ENCODE measurements around the gene DISP3. TPM values are rescaled to one million over a fixed set of nuclear protein-coding genes. Genes with fewer than 3 reads are reported as not detected.

DISP3 gene
- total RNA-seq, 1 donor = under 0.01 TPM

DNA sequence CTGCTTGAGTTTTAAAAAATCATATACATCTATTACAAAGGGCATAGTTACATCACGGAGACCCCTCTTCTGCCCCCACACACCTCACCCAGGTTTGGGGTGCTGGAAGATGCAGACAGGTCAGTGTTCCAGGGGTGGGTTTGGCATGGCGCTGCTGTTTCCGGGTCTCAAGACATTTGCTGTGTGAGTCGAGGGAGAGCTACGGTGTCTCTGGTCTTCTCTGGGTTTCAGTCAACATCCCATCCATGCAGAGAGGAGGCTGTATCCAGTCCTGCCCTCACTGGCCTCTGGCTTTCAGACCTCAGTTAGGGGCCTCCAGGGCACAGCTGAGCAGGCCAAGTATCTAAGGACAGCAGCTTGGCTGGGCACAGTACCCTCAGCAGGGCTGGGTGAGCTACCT is 28.6 kb upstream of the DISP3 start:
- no peak overlapping the region for H3K27ac ChIP-seq (ENCODE audit: low read depth, low read length)
- H4K20me1 ChIP-seq (ENCODE audit: insufficient read depth, low read length) = no peaks in the 10 kb centered on the region
- peak; percentile 76 for DNase-seq (ENCODE audit: insufficient read length, low spot score, missing footprints)
- no peaks in the 10 kb centered on the region for H3K9me3 ChIP-seq (ENCODE audit: low read depth, low read length)
- no peaks in the 10 kb centered on the region for H3K4me1 ChIP-seq (ENCODE audit: insufficient read depth, low read length)
- no peak overlapping the region for H3K4me2 ChIP-seq (ENCODE audit: insufficient read depth, low read length)
- TF ChIP-seq CTCF (IDR thresholded peaks at IDR 0.05; ENCODE audit: extremely low read depth, low read depth, low read length) = no peak
- no peak overlapping the region for H3K4me3 ChIP-seq (ENCODE audit: insufficient read depth, low read length)
- H3K79me2 ChIP-seq (ENCODE audit: insufficient read depth, low read length) = no peaks in the 10 kb centered on the region
- H2AFZ ChIP-seq (ENCODE audit: low read length) = no peak overlapping the region
- H3K27me3 ChIP-seq (ENCODE audit: insufficient read depth, low read length) = peaks cover 26% of the 10 kb centered on the region
- no peaks in the 10 kb centered on the region for H3K36me3 ChIP-seq (ENCODE audit: insufficient read depth, low read length)

DNA sequence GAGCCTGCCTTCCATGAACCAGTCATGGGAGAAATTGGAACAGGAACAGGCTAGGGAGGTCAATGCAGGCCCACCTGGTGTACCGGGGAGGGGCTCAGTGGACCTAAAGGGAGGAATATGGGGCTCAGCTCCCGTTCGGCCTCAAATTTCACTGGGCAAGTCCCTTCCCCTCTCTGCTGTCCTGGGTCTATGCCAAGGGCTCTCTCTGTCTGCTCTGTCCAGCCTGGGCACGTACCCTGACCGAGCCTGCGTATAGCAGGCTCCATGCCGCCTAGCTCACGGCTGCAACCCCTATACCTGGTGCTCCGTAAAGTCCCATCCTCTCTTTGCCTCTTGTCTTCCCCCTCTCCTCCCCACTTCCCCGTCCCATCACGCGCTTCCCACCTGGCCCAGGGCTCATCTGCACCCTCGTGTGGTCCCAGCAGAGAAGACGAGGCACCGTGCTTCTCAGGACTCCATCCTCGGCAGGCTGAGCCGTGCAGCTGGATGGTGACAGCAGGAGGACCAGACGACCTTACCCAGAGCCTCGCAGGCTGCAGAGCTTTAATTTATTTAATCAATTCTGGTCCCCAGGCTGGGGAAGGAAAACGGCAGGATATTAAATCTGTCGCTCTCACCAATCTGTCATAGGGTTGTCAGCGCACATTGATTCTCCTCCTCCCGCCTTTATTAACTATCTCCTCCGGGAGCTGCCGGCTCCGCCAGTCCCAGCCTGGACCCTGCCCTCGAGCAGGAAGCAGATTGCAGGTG is 25.0 kb upstream of the DISP3 start:
- Histone ChIP-seq H3K27ac (ENCODE audit: low read depth, low read length) (no peak overlapping the region), H4K20me1 (ENCODE audit: insufficient read depth, low read length) (no peaks in the 10 kb centered on the region), H3K4me3 (ENCODE audit: insufficient read depth, low read length) (no peak overlapping the region), H3K79me2 (ENCODE audit: insufficient read depth, low read length) (no peaks in the 10 kb centered on the region), H3K27me3 (ENCODE audit: insufficient read depth, low read length) (peaks cover 20% of the 10 kb centered on the region), H3K4me1 (ENCODE audit: insufficient read depth, low read length) (no peaks in the 10 kb centered on the region), H3K36me3 (ENCODE audit: insufficient read depth, low read length) (no peaks in the 10 kb centered on the region), H3K9me3 (ENCODE audit: low read depth, low read length) (no peaks in the 10 kb centered on the region), H3K4me2 (ENCODE audit: insufficient read depth, low read length) (no peak overlapping the region), H2AFZ (ENCODE audit: low read length) (no peak overlapping the region)
- DNase-seq (ENCODE audit: insufficient read length, low spot score, missing footprints) = peak; percentile 77
- TF ChIP-seq CTCF (IDR thresholded peaks at IDR 0.05; ENCODE audit: extremely low read depth, low read depth, low read length) = no peak

GRCh38 chr1:11455967-11456570 is 22.9 kb upstream of the DISP3 start:
- peak; percentile 39 for DNase-seq (ENCODE audit: insufficient read length, low spot score, missing footprints)
- Histone ChIP-seq H2AFZ (ENCODE audit: low read length) (no peak overlapping the region), H3K27me3 (ENCODE audit: insufficient read depth, low read length) (peaks cover 15% of the 10 kb centered on the region), H3K4me1 (ENCODE audit: insufficient read depth, low read length) (no peaks in the 10 kb centered on the region), H3K36me3 (ENCODE audit: insufficient read depth, low read length) (no peaks in the 10 kb centered on the region), H3K79me2 (ENCODE audit: insufficient read depth, low read length) (no peaks in the 10 kb centered on the region), H3K4me3 (ENCODE audit: insufficient read depth, low read length) (no peak overlapping the region), H3K27ac (ENCODE audit: low read depth, low read length) (no peak overlapping the region), H3K4me2 (ENCODE audit: insufficient read depth, low read length) (no peak overlapping the region), H4K20me1 (ENCODE audit: insufficient read depth, low read length) (no peaks in the 10 kb centered on the region), H3K9me3 (ENCODE audit: low read depth, low read length) (no peaks in the 10 kb centered on the region)
- no peak for TF ChIP-seq CTCF (IDR thresholded peaks at IDR 0.05; ENCODE audit: extremely low read depth, low read depth, low read length)

GRCh38 chr1:11456965-11457364 is 22.0 kb upstream of the DISP3 start:
- no peaks in the 10 kb centered on the region for H3K79me2 ChIP-seq (ENCODE audit: insufficient read depth, low read length)
- H3K9me3 ChIP-seq (ENCODE audit: low read depth, low read length) = no peaks in the 10 kb centered on the region
- no peak overlapping the region for H3K4me3 ChIP-seq (ENCODE audit: insufficient read depth, low read length)
- H3K27me3 ChIP-seq (ENCODE audit: insufficient read depth, low read length) = peaks cover 15% of the 10 kb centered on the region
- no peak overlapping the region for H3K4me2 ChIP-seq (ENCODE audit: insufficient read depth, low read length)
- H3K27ac ChIP-seq (ENCODE audit: low read depth, low read length) = no peak overlapping the region
- no peaks in the 10 kb centered on the region for H4K20me1 ChIP-seq (ENCODE audit: insufficient read depth, low read length)
- H2AFZ ChIP-seq (ENCODE audit: low read length) = no peak overlapping the region
- DNase-seq (ENCODE audit: insufficient read length, low spot score, missing footprints) = no peak
- H3K36me3 ChIP-seq (ENCODE audit: insufficient read depth, low read length) = no peaks in the 10 kb centered on the region
- no peaks in the 10 kb centered on the region for H3K4me1 ChIP-seq (ENCODE audit: insufficient read depth, low read length)
- no peak for TF ChIP-seq CTCF (IDR thresholded peaks at IDR 0.05; ENCODE audit: extremely low read depth, low read depth, low read length)
